ENCODE measurements around the gene SLC8B1. TPM values are rescaled to one million over a fixed set of nuclear protein-coding genes. Genes with fewer than 3 reads are reported as not detected.

SLC8B1 gene
- total RNA-seq, 1 experiment from 2014 or later = 23.8 TPM

- no peaks in the 10 kb centered on the region for H3K27me3 Mint-ChIP-seq (ENCODE audit: unreplicated experiment)
- intact Hi-C loops (cut with micrococcal nuclease; ENCODE audit: unreplicated experiment) = no loop called here
- no peak overlapping the region for H3K27ac Mint-ChIP-seq (ENCODE audit: unreplicated experiment)
- peaks cover 11% of the 10 kb centered on the region for H3K36me3 Mint-ChIP-seq (ENCODE audit: insufficient read depth, unreplicated experiment)
- CTCF ChIA-PET = no interaction called here
- BruUV-seq (replicated peaks) = no TSS peak
- no peaks in the 10 kb centered on the region for H3K9me3 Mint-ChIP-seq (ENCODE audit: low read depth, unreplicated experiment)
- DNase-seq = no peak
- H3K4me3 Mint-ChIP-seq (ENCODE audit: low read depth, unreplicated experiment) = no peak overlapping the region
- peaks cover 12% of the 10 kb centered on the region for H3K4me1 Mint-ChIP-seq (ENCODE audit: low read depth, unreplicated experiment)
- TF ChIP-seq, protein P1, sequence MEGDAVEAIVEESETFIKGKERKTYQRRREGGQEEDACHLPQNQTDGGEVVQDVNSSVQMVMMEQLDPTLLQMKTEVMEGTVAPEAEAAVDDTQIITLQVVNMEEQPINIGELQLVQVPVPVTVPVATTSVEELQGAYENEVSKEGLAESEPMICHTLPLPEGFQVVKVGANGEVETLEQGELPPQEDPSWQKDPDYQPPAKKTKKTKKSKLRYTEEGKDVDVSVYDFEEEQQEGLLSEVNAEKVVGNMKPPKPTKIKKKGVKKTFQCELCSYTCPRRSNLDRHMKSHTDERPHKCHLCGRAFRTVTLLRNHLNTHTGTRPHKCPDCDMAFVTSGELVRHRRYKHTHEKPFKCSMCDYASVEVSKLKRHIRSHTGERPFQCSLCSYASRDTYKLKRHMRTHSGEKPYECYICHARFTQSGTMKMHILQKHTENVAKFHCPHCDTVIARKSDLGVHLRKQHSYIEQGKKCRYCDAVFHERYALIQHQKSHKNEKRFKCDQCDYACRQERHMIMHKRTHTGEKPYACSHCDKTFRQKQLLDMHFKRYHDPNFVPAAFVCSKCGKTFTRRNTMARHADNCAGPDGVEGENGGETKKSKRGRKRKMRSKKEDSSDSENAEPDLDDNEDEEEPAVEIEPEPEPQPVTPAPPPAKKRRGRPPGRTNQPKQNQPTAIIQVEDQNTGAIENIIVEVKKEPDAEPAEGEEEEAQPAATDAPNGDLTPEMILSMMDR (IDR thresholded peaks at IDR 0.05; ENCODE audit: unreplicated experiment) = no peak
Observed at GRCh38 chr12:113260636-113261300, 74.1 kb downstream of the SLC8B1 start.

DNA sequence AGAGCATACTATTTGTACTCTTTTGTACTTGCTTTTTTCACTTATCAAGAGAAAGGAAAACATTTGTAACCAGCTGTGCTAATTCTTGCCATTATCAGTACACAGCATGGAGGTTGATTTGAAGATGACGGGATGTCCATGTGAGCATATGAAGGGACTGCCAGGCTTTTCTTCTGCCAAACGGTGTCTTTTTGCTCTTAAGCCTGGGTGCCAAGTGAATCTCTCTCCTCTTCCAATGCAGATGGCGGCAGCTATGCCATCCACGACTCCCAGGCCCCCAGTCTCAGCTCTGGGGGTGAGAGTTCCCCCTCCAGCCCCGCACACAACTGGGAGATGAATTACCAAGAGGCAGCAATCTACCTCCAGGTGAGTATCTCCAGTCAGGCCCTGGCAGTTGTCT, 74.8 kb downstream of the SLC8B1 start:
- CTCF ChIA-PET = no interaction called here
- TF ChIP-seq, protein P1 (IDR thresholded peaks at IDR 0.05; ENCODE audit: unreplicated experiment) = no peak
- no peaks in the 10 kb centered on the region for H3K27me3 Mint-ChIP-seq (ENCODE audit: unreplicated experiment)
- DNase-seq = no peak
- peaks cover 11% of the 10 kb centered on the region for H3K36me3 Mint-ChIP-seq (ENCODE audit: insufficient read depth, unreplicated experiment)
- no peaks in the 10 kb centered on the region for H3K9me3 Mint-ChIP-seq (ENCODE audit: low read depth, unreplicated experiment)
- peaks cover 12% of the 10 kb centered on the region for H3K4me1 Mint-ChIP-seq (ENCODE audit: low read depth, unreplicated experiment)
- intact Hi-C loops (cut with micrococcal nuclease; ENCODE audit: unreplicated experiment) = no loop called here
- no TSS peak for BruUV-seq (replicated peaks)
- no peak overlapping the region for H3K27ac Mint-ChIP-seq (ENCODE audit: unreplicated experiment)
- H3K4me3 Mint-ChIP-seq (ENCODE audit: low read depth, unreplicated experiment) = no peak overlapping the region

DNA sequence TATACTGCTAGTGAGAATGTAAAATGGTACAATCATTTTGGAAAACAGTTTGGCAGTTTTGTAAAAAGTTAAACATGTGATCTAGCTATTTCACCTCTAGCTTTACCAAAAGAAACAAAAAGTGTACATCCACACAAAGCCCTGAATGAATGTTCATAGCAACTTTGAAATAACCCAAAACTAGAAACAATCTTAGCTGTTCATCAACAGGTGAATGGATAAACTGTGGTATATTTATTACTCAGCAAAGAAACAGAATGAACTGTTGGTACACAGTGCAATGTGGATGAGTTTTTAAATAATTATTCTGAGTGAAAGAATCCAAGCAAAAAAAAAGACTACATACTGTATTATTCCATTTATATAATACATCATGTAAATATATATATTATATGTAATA, 77.3 kb downstream of the SLC8B1 start:
- Mint-ChIP-seq H3K4me3 (ENCODE audit: low read depth, unreplicated experiment) (no peak overlapping the region), H3K9me3 (ENCODE audit: low read depth, unreplicated experiment) (peaks cover 4% of the 10 kb centered on the region), H3K27me3 (ENCODE audit: unreplicated experiment) (no peaks in the 10 kb centered on the region), H3K4me1 (ENCODE audit: low read depth, unreplicated experiment) (peaks cover 12% of the 10 kb centered on the region), H3K36me3 (ENCODE audit: insufficient read depth, unreplicated experiment) (peaks cover 11% of the 10 kb centered on the region), H3K27ac (ENCODE audit: unreplicated experiment) (no peak overlapping the region)
- CTCF ChIA-PET = interaction anchor here (0.7 kb wide), 1 partner anchor 22 kb away, joined by 3 read pairs; no protein-coding TSS in a partner anchor
- no TSS peak for BruUV-seq (replicated peaks)
- DNase-seq = no peak
- TF ChIP-seq, protein P1 (IDR thresholded peaks at IDR 0.05; ENCODE audit: unreplicated experiment) = no peak
- intact Hi-C loops (cut with micrococcal nuclease; ENCODE audit: unreplicated experiment) = no loop called here

GRCh38 chr12:113254298-113254697, 80.6 kb downstream of the SLC8B1 start:
- no TSS peak for BruUV-seq (replicated peaks)
- no peak overlapping the region for H3K27ac Mint-ChIP-seq (ENCODE audit: unreplicated experiment)
- CTCF ChIA-PET = no interaction called here
- intact Hi-C loops (cut with micrococcal nuclease; ENCODE audit: unreplicated experiment) = no loop called here
- TF ChIP-seq, protein P1 (IDR thresholded peaks at IDR 0.05; ENCODE audit: unreplicated experiment) = no peak
- H3K9me3 Mint-ChIP-seq (ENCODE audit: low read depth, unreplicated experiment) = peaks cover 4% of the 10 kb centered on the region
- peaks cover under 1% of the 10 kb centered on the region for H3K36me3 Mint-ChIP-seq (ENCODE audit: insufficient read depth, unreplicated experiment)
- no peaks in the 10 kb centered on the region for H3K27me3 Mint-ChIP-seq (ENCODE audit: unreplicated experiment)
- H3K4me3 Mint-ChIP-seq (ENCODE audit: low read depth, unreplicated experiment) = no peak overlapping the region
- H3K4me1 Mint-ChIP-seq (ENCODE audit: low read depth, unreplicated experiment) = peaks cover 5% of the 10 kb centered on the region
- DNase-seq = no peak
